Neural cell (in vitro differentiated cells): ENCODE measurements around the gene SLC41A2. TPM values are rescaled to one million over a fixed set of nuclear protein-coding genes. Genes with fewer than 3 reads are reported as not detected.

ENCODE experiments used
- H2AFZ ChIP-seq: fragments of 200-600, 300-800 bp; sonication (generic), shearing (Covaris generic); 2 replicates; pipeline ENCODE4 v1.6.0; 2014; ENCODE audit warnings: low read depth, mild to moderate bottlenecking, antibody characterized with exemption, low read length, moderate library complexity
- H3F3A ChIP-seq: fragments of 200-600 bp; shearing (Covaris generic); 2 replicates; pipeline ENCODE4 v1.6.1; 2016; ENCODE audit warnings: mild to moderate bottlenecking, moderate library complexity, mixed read lengths, antibody characterized with exemption, low read length; ENCODE audit not compliant: insufficient read depth, poor library complexity, severe bottlenecking
- H3K27ac ChIP-seq: fragments of 200-600, 300-800 bp; sonication (generic), shearing (Covaris generic); 2 replicates; pipeline ENCODE4 v1.5.1; 2014; ENCODE audit warnings: mild to moderate bottlenecking, low read length, moderate library complexity
- H3K27me3 ChIP-seq: fragments of 300-800, 200-600 bp; sonication (generic), shearing (Covaris generic); 2 replicates; pipeline ENCODE4 v1.6.0; 2014; ENCODE audit warnings: mild to moderate bottlenecking, low read depth, low read length, moderate library complexity; ENCODE audit not compliant: insufficient read depth
- H3K36me3 ChIP-seq: fragments of 300-800, 200-600 bp; sonication (generic), shearing (Covaris generic); 2 replicates; pipeline ENCODE4 v1.5.1; 2014; ENCODE audit warnings: mild to moderate bottlenecking, antibody characterized with exemption, low read length, moderate library complexity; ENCODE audit not compliant: insufficient read depth
- H3K4me2 ChIP-seq: fragments of 300-800, 200-600 bp; sonication (generic), shearing (Covaris generic); 2 replicates; pipeline ENCODE4 v1.6.0; 2014; ENCODE audit warnings: mild to moderate bottlenecking, low read length
- H3K4me3 ChIP-seq: fragments of 300-800, 200-600 bp; sonication (generic), shearing (Covaris generic); 2 replicates; pipeline ENCODE4 v1.5.1; 2014; ENCODE audit warnings: mild to moderate bottlenecking, low read length, moderate library complexity
- H3K79me2 ChIP-seq: fragments of 200-600 bp; shearing (Covaris generic); replicated peaks from 2 replicates; pipeline ENCODE4 v1.6.0; 2014; ENCODE audit warnings: mild to moderate bottlenecking, low read length, moderate library complexity; ENCODE audit not compliant: insufficient read depth
- H3K9ac ChIP-seq: fragments of 300-800, 200-600 bp; sonication (generic), shearing (Covaris generic); 2 replicates; pipeline ENCODE4 v1.6.1; 2016; ENCODE audit warnings: mild to moderate bottlenecking, low read length, mixed read lengths
- H3K9me2 ChIP-seq: fragments of 200-600 bp; shearing (Covaris generic); 2 replicates; pipeline ENCODE4 v1.6.1; 2016; ENCODE audit warnings: mild to moderate bottlenecking, low read length, mixed read lengths; ENCODE audit not compliant: insufficient read depth
- H3K9me3 ChIP-seq: fragments of 200-600, 300-800 bp; sonication (generic), shearing (Covaris generic); 2 replicates; pipeline ENCODE4 v1.6.1; 2016; ENCODE audit warnings: mild to moderate bottlenecking, mixed run types, low read length, moderate library complexity, mixed read lengths
- H4K20me1 ChIP-seq: fragments of 200-600 bp; shearing (Covaris generic); 2 replicates; pipeline ENCODE4 v1.6.1; 2016; ENCODE audit warnings: mild to moderate bottlenecking, mixed run types; ENCODE audit not compliant: insufficient read depth
- CTCF ChIP-seq: fragments of 450-650 bp; IDR thresholded peaks from 2 replicates; pipeline ENCODE4 v1.5.1; 2014; ENCODE audit warnings: antibody characterized with exemption, mild to moderate bottlenecking, moderate library complexity; ENCODE audit not compliant: poor library complexity, severe bottlenecking
- EP300 ChIP-seq: fragments of 450-650 bp; conservative IDR thresholded peaks from 2 replicates; pipeline ENCODE4 v1.6.1; 2014; ENCODE audit warnings: antibody characterized with exemption, mild to moderate bottlenecking, moderate library complexity; ENCODE audit not compliant: poor library complexity, severe bottlenecking
- EZH2 ChIP-seq: fragments of 200-600, 300-800 bp; shearing (Covaris generic), sonication (generic); IDR thresholded peaks from 2 replicates; pipeline ENCODE4 v1.6.1; 2014; ENCODE audit warnings: antibody characterized with exemption, low read length, borderline replicate concordance, mild to moderate bottlenecking; ENCODE audit not compliant: insufficient read depth, poor library complexity, severe bottlenecking
- MXI1 ChIP-seq: fragments of 450-650 bp; conservative IDR thresholded peaks from 2 replicates; pipeline ENCODE4 v1.6.1; 2014; ENCODE audit warnings: antibody characterized with exemption, mild to moderate bottlenecking; ENCODE audit not compliant: poor library complexity, severe bottlenecking
- POLR2AphosphoS5 ChIP-seq: IDR thresholded peaks from 2 replicates; pipeline ENCODE4 v1.6.1; 2012
- RAD21 ChIP-seq: fragments of 450-650 bp; conservative IDR thresholded peaks from 2 replicates; pipeline ENCODE4 v1.6.1; 2014; ENCODE audit warnings: antibody characterized with exemption, mild to moderate bottlenecking, moderate library complexity
- REST ChIP-seq: IDR thresholded peaks from 2 replicates; pipeline ENCODE4 v1.6.1; 2012; ENCODE audit warnings: borderline replicate concordance
- SMC3 ChIP-seq: fragments of 450-650 bp; conservative IDR thresholded peaks from 2 replicates; pipeline ENCODE4 v1.6.1; 2014; ENCODE audit warnings: antibody characterized with exemption, mild to moderate bottlenecking, moderate library complexity; ENCODE audit not compliant: poor library complexity
- TAF1 ChIP-seq: IDR thresholded peaks from 2 replicates; pipeline ENCODE4 v1.6.1; 2012; ENCODE audit warnings: low read depth
- polyA plus RNA-seq: library from polyadenylated mRNA; depleted of rRNA; stranded (reverse); fragments of >200 nt; gene quantifications from 2 replicates; pipeline ENCODE4 v1.2.3, GENCODE V29; 2014

The SLC41A2 gene
- polyA plus RNA-seq, 1 donor from 2014 or later, result 26.1 TPM

GRCh38 chr12:104964167-104964855 is 6.2 kb upstream of the SLC41A2 start:
- H3K9ac ChIP-seq, result peak overlapping the region; percentile 36
- TF ChIP-seq MXI1 (peak; percentile 25), TAF1 (no peak), EZH2 (no peak), EP300 (peak; percentile 76), SMC3 (peak; percentile 19), POLR2AphosphoS5 (peak; percentile 30)
- H3K79me2 ChIP-seq, result no peaks in the 10 kb centered on the region
- H3K27ac ChIP-seq, result peak overlapping the region; percentile 78
- H3K36me3 ChIP-seq, result no peaks in the 10 kb centered on the region
- no peaks in the 10 kb centered on the region for H3K9me2 ChIP-seq
- no peaks in the 10 kb centered on the region for H3K27me3 ChIP-seq
- H3K4me3 ChIP-seq, result peak overlapping the region; percentile 44
- no peak overlapping the region for H2AFZ ChIP-seq
- H3K9me3 ChIP-seq, result no peaks in the 10 kb centered on the region
- peak overlapping the region; percentile 33 for H3K4me2 ChIP-seq
- H3F3A ChIP-seq, result no peaks in the 10 kb centered on the region
- H4K20me1 ChIP-seq, result no peaks in the 10 kb centered on the region

GRCh38 chr12:104963757-104964156 is 5.7 kb upstream of the SLC41A2 start:
- no peaks in the 10 kb centered on the region for H3F3A ChIP-seq

More at GRCh38 chr12:104963757-104964156, 5.7 kb upstream of the SLC41A2 start:
- H3K27ac ChIP-seq, result peak overlapping the region; percentile 78
- H3K9ac ChIP-seq, result peak overlapping the region; percentile 36
- H4K20me1 ChIP-seq, result no peaks in the 10 kb centered on the region
- H3K4me3 ChIP-seq, result peak overlapping the region; percentile 44
- H3K27me3 ChIP-seq, result no peaks in the 10 kb centered on the region
- H2AFZ ChIP-seq, result no peak overlapping the region
- peak overlapping the region; percentile 33 for H3K4me2 ChIP-seq
- no peaks in the 10 kb centered on the region for H3K9me3 ChIP-seq
- H3K9me2 ChIP-seq, result no peaks in the 10 kb centered on the region
- no peaks in the 10 kb centered on the region for H3K79me2 ChIP-seq
- no peaks in the 10 kb centered on the region for H3K36me3 ChIP-seq
- TF ChIP-seq MXI1 (no peak), CTCF (no peak), TAF1 (no peak), EP300 (no peak), EZH2 (no peak), RAD21 (no peak), POLR2AphosphoS5 (no peak), REST (no peak)
